ENCODE measurements around the gene SORCS2. TPM values are rescaled to one million over a fixed set of nuclear protein-coding genes. Genes with fewer than 3 reads are reported as not detected.
"Not testable (repeated sequence)": the region's sequence is repeated elsewhere in the genome, so short reads cannot be mapped to it uniquely, and the experiment has no call there.

The SORCS2 gene
- total RNA-seq, 1 donor from 2014 or later, result under 0.01 TPM

DNA sequence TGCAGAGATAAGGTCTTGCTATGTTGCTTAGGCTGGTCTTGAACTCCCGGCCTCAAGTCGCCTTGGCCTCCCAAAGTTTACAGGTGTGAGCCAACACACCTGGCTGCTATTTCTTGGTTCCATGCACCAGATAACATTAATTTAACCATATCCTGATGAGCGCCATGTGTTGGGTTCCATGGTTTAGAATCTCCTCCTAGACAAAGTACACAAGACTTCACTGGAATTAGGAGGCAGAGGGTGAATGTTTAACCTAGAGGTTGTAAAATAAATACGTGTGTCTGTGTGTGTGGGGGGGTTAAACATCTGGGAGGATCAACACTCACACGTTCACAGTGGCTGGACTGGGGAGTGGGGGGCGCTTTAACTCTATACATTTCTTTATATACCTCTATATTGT is 32.4 kb upstream of the SORCS2 start:
- no peak for DNase-seq (ENCODE audit: low read depth in 2 of 2)

DNA sequence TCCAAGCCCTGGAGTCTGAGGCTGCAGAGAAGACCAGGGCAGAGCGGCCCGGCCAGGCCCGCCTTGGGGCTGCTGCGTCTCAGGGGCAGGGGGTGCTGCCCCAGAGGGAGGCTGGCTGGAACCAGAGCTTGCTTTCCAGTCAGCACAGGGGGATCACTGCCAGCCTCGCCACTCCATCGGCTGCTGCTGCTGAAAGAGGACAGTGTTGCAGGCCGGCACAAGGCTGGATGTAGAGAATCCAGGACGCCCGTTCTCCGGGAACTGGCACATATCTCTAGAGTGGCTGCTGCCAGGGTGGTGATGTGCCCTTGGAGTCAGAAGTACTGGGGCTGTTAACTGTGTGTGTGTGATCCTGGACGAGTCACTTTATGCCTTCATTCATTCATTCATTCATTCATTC is 31.9 kb upstream of the SORCS2 start:
- no peak for DNase-seq (ENCODE audit: low read depth in 2 of 2)

- DNase-seq (ENCODE audit: low read depth in 2 of 2), result no peak
Measured at GRCh38 chr4:7160951-7161440, 31.3 kb upstream of the SORCS2 start.

DNA sequence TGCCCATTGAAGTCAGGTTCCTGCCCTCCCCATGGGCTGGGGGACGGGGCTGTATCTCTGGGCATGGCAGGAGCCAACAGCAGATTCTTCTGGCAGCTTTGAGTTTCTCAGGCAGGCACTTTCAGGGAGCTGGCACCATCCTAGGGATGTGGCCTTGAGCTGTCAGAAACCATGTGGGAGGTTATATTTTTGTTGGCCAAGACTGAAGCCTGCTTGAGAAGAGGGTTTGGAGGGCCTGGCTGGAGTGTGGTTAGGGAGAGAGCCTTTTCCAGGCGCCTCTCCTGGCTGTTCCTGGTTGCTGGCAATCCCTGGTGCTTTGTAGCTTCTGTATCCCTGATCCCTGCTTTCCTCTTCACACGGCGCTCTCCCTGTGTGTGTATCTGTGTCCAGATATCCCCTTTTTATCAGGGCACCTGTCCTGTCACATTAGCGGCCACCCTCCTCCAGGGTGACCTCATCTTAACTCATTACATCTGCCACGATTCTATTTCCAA is 30.6 kb upstream of the SORCS2 start:
- no peak for DNase-seq (ENCODE audit: low read depth in 2 of 2)

- not testable (repeated sequence) for DNase-seq (ENCODE audit: low read depth in 2 of 2)
Measured at GRCh38 chr4:7165056-7165873, 27.1 kb upstream of the SORCS2 start.

- DNase-seq (ENCODE audit: low read depth in 2 of 2), result no peak
Measured at GRCh38 chr4:7165874-7166201, 26.5 kb upstream of the SORCS2 start.

GRCh38 chr4:7166237-7166636 is 26.1 kb upstream of the SORCS2 start:
- DNase-seq (ENCODE audit: low read depth in 2 of 2), result no peak

DNA sequence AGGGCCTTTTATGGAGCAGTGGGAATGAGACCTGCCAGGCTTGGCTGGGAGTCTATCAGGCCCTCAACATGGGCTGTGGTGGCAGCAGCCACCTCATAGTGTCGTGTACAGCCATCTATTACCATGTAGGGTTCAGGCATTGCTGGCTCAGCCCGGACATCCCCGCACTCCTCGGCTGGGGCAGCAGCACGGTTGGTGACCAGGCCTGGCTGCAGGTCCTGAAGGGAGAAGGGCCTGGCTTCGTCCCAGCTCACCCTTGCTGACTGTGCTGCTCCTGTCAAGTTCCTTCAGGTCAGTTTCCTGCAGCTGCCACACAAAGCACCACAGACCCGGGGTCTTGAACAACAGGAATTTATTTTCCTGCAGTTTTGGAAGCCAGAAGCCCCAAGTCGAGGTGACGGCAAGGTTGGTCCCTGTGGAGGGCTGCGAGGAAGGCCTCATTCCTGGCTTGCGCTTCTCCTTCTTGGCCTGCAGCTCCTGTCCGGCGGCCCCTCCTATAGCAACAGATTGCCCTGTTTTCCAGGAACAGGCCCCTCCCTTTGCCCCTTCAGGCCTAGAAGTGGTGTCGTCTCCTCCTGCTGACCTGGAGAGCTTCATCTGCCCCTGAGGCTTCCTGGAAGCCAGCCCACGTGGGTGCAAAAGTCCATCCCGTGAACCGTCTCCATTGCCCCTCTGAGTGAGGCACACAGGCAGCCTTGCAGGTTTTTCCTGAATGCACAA is 25.2 kb upstream of the SORCS2 start:
- DNase-seq (ENCODE audit: low read depth in 2 of 2), result no peak

GRCh38 chr4:7167706-7168105 is 24.6 kb upstream of the SORCS2 start:
- no peak for DNase-seq (ENCODE audit: low read depth in 2 of 2)

DNA sequence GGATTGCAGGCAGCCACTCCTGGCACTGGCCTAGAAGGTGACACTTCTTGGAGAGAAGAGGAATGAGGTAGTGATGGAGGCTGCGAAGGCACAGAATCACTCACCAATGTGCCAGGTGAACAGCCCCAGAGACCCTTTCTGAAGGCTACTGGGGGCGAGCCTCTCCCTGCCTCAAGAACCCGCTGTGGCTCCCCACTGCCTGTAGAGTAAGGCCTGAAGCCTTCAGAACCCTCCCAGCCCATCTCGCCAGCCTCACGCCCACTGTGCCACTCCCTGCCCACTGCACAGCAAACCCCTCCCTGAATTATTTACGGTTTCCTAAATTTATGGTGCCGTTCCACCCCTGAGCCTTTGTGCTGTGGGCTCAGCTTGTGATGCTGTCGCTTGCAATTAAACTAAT is 24.2 kb upstream of the SORCS2 start:
- DNase-seq (ENCODE audit: low read depth in 2 of 2), result no peak

GRCh38 chr4:7169134-7169533 is 23.2 kb upstream of the SORCS2 start:
- DNase-seq (ENCODE audit: low read depth in 2 of 2), result no peak

GRCh38 chr4:7170012-7170411 is 22.3 kb upstream of the SORCS2 start:
- no peak for DNase-seq (ENCODE audit: low read depth in 2 of 2)

GRCh38 chr4:7171191-7171900 is 21.0 kb upstream of the SORCS2 start:
- DNase-seq (ENCODE audit: low read depth in 2 of 2), result no peak

- no peak for DNase-seq (ENCODE audit: low read depth in 2 of 2)
Measured at GRCh38 chr4:7172508-7172907, 19.8 kb upstream of the SORCS2 start.

DNA sequence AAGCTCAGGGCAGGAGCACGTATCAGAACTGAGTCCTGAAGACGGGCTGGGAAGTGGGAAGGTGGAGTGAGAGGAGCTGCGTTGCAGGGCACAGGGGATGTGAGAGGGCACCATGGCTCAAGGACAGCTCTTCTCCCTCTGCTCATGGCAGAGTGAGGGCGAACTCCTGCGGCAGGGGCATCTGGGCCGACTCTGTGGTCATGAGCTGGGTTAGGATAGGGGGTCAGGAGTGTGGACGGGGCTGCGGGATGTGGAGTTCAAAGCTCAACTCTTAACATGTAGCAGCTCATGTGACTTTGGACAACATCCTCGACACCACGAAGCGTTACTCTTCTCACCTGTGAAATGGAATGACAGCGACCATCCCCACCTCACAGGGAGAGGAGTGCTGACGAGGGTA is 19.4 kb upstream of the SORCS2 start:
- no peak for DNase-seq (ENCODE audit: low read depth in 2 of 2)

DNA sequence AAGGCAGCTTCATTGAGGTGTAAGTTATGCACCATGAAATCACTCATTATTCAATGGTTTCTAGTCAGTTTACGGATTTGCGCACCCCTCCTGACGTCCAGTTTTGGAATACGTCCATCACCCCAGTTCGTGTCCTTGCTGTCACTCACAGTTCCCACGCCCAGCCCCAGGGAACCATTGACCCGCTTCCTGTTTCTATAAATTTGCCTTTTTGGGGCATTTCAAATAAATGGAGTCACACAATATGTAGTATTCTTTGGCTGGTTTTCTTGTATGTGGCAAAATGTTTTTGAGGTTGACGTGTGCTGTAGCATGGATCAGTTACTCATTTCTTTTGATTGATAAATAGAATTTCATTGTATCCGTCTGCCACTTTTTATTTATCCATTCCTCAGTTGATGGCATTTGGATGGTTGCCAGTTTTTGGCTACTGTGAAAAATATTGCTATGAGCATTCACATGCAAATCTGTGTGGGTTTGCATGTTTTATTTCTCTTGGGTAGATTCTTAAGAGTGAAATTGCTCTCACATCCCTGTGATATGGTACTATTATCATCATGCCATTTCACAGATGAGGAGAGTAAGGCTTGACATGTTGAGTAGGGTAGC is 18.4 kb upstream of the SORCS2 start:
- DNase-seq (ENCODE audit: low read depth in 2 of 2), result no peak

DNA sequence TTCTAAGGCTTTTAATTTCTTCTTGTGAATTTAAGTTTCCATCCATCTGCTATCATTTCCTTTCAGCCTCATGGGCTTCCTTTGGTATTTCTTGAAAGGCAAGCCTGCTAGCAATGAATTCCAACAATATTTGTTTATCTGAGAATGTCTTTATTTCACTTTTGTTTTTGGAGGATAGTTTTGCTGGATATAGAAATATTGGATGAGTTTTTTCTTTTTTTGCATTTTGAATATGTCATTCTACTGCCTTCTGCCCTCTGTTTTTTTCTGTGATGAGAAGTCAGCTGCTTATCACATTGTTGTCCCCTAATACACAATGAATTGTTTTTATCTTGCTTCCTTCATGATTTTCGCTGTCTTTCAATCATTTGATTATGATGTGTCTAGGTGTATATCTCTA is 13.2 kb upstream of the SORCS2 start:
- no peak for DNase-seq (ENCODE audit: low read depth in 2 of 2)

- no peak for DNase-seq (ENCODE audit: low read depth in 2 of 2)
Measured at GRCh38 chr4:7180938-7181337, 11.4 kb upstream of the SORCS2 start.

GRCh38 chr4:7182616-7183015 is 9.7 kb upstream of the SORCS2 start:
- DNase-seq (ENCODE audit: low read depth in 2 of 2), result no peak

- no peak for DNase-seq (ENCODE audit: low read depth in 2 of 2)
Measured at GRCh38 chr4:7183161-7183560, 9.2 kb upstream of the SORCS2 start.

GRCh38 chr4:7183780-7184460 is 8.4 kb upstream of the SORCS2 start:
- DNase-seq (ENCODE audit: low read depth in 2 of 2), result no peak

Measured in dermis microvascular lymphatic vessel endothelial cell (primary cell).